Osteocyte (in vitro differentiated cells): ENCODE measurements around the gene TBC1D30. TPM values are rescaled to one million over a fixed set of nuclear protein-coding genes. Genes with fewer than 3 reads are reported as not detected.
A peak's percentile ranks its signal among the peaks of the same experiment; 100 is the strongest.

Experiments
- DNase-seq: peaks from one replicate; pipeline ENCODE4 v3.0.0; 2021; ENCODE audit warnings: mixed read lengths; ENCODE audit not compliant: unreplicated experiment; ENCODE audit errors: extremely low spot score
- H3K27ac Mint-ChIP-seq: one replicate; pipeline ENCODE4 v1.8.0; 2021; ENCODE audit warnings: mild to moderate bottlenecking, mixed read lengths; ENCODE audit not compliant: unreplicated experiment
- H3K27me3 Mint-ChIP-seq: one replicate; pipeline ENCODE4 v1.8.0; 2021; ENCODE audit warnings: mixed read lengths; ENCODE audit not compliant: unreplicated experiment
- H3K36me3 Mint-ChIP-seq: one replicate; pipeline ENCODE4 v1.8.0; 2021; ENCODE audit warnings: mixed read lengths; ENCODE audit not compliant: unreplicated experiment
- H3K4me1 Mint-ChIP-seq: one replicate; pipeline ENCODE4 v1.8.0; 2021; ENCODE audit warnings: mixed read lengths; ENCODE audit not compliant: unreplicated experiment
- H3K4me3 Mint-ChIP-seq: one replicate; pipeline ENCODE4 v1.8.0; 2021; ENCODE audit warnings: mild to moderate bottlenecking, moderate library complexity, mixed read lengths; ENCODE audit not compliant: unreplicated experiment
- H3K9me3 Mint-ChIP-seq: one replicate; pipeline ENCODE4 v1.8.0; 2021; ENCODE audit warnings: mixed read lengths; ENCODE audit not compliant: unreplicated experiment
- CTCF ChIP-seq: fragments of 200-600 bp; sonication (generic); IDR thresholded peaks from 2 replicates; pipeline ENCODE4 v1.5.0; 2021; ENCODE audit warnings: antibody characterized with exemption, mild to moderate bottlenecking, moderate library complexity
- total RNA-seq: library from RNA; stranded (reverse); gene quantifications from 2 replicates; pipeline ENCODE4 v1.2.1, GENCODE V29; 2021

The TBC1D30 gene
- total RNA-seq, 1 donor from 2014 or later = 1.2 TPM

- DNase-seq = no peak
- Mint-ChIP-seq H3K9me3 (no peaks in the 10 kb centered on the region), H3K4me3 (no peak overlapping the region), H3K27me3 (peaks cover 35% of the 10 kb centered on the region), H3K36me3 (no peaks in the 10 kb centered on the region), H3K27ac (no peak overlapping the region), H3K4me1 (no peaks in the 10 kb centered on the region)
- no peak for TF ChIP-seq CTCF
These were observed 65.2 kb downstream of the TBC1D30 start for GRCh38 chr12:64889434-64890216.

- Mint-ChIP-seq H3K4me3 (no peak overlapping the region), H3K9me3 (no peaks in the 10 kb centered on the region), H3K27me3 (peaks cover 29% of the 10 kb centered on the region), H3K27ac (no peak overlapping the region), H3K4me1 (no peaks in the 10 kb centered on the region), H3K36me3 (no peaks in the 10 kb centered on the region)
- TF ChIP-seq CTCF = peak; percentile 78
- DNase-seq = no peak
These were observed 66.5 kb downstream of the TBC1D30 start for GRCh38 chr12:64890873-64891468.

GRCh38 chr12:64891629-64892028 lies 67.2 kb downstream of the TBC1D30 start:
- Mint-ChIP-seq H3K36me3 (no peaks in the 10 kb centered on the region), H3K27ac (no peak overlapping the region), H3K4me1 (no peaks in the 10 kb centered on the region), H3K4me3 (no peak overlapping the region), H3K27me3 (peaks cover 25% of the 10 kb centered on the region), H3K9me3 (no peaks in the 10 kb centered on the region)
- DNase-seq = no peak
- no peak for TF ChIP-seq CTCF

- Mint-ChIP-seq H3K9me3 (no peaks in the 10 kb centered on the region), H3K27me3 (peaks cover 25% of the 10 kb centered on the region)
These were observed 68.1 kb downstream of the TBC1D30 start for GRCh38 chr12:64892561-64892960.

More at GRCh38 chr12:64892561-64892960, 68.1 kb downstream of the TBC1D30 start:
- no peak for TF ChIP-seq CTCF
- no peaks in the 10 kb centered on the region for H3K4me1 Mint-ChIP-seq
- no peak for DNase-seq
- H3K36me3 Mint-ChIP-seq = no peaks in the 10 kb centered on the region
- H3K27ac Mint-ChIP-seq = no peak overlapping the region
- no peak overlapping the region for H3K4me3 Mint-ChIP-seq
